Mesendoderm (in vitro differentiated cells): ENCODE data around the gene LRRTM1.
A peak's percentile ranks its signal among the peaks of the same experiment; 100 is the strongest.

Experiments
- DNase-seq: peaks from one replicate; pipeline ENCODE4 v3.0.0; 2013
- H2AK5ac ChIP-seq: 2 replicates; pipeline ENCODE4 v1.6.1; 2013; ENCODE audit warnings: low read length, inconsistent platforms
- H2BK120ac ChIP-seq: 2 replicates; pipeline ENCODE4 v1.6.1; 2013; ENCODE audit warnings: low read depth, mild to moderate bottlenecking, low read length, moderate library complexity, mixed read lengths
- H2BK15ac ChIP-seq: replicated peaks from 2 replicates; pipeline ENCODE4 v1.6.1; 2013; ENCODE audit warnings: low read depth, mild to moderate bottlenecking, moderate library complexity
- H2BK5ac ChIP-seq: 2 replicates; pipeline ENCODE4 v1.6.1; 2013; ENCODE audit warnings: low read length, inconsistent platforms
- H3K18ac ChIP-seq: 2 replicates; pipeline ENCODE4 v1.6.1; 2013; ENCODE audit warnings: mild to moderate bottlenecking, low read length, mixed read lengths
- H3K23ac ChIP-seq: one replicate; pipeline ENCODE4 v1.6.1; 2013; ENCODE audit warnings: low read length
- H3K27ac ChIP-seq: 2 replicates; pipeline ENCODE4 v1.5.1; 2013; ENCODE audit warnings: low read depth, mild to moderate bottlenecking, inconsistent platforms, low read length, moderate library complexity
- H3K27me3 ChIP-seq: 2 replicates; pipeline ENCODE4 v1.6.1; 2013; ENCODE audit warnings: low read length, control low read depth, mild to moderate bottlenecking, inconsistent platforms; ENCODE audit not compliant: insufficient read depth, poor library complexity
- H3K36me3 ChIP-seq: 2 replicates; pipeline ENCODE4 v1.6.1; 2013; ENCODE audit warnings: low read length, inconsistent platforms; ENCODE audit not compliant: control insufficient read depth, insufficient read depth
- H3K4ac ChIP-seq: one replicate; pipeline ENCODE4 v1.6.1; 2013; ENCODE audit warnings: low read depth, mild to moderate bottlenecking, low read length, moderate library complexity
- H3K4me1 ChIP-seq: 2 replicates; pipeline ENCODE4 v1.6.1; 2013; ENCODE audit warnings: low read depth, low read length, inconsistent platforms; ENCODE audit not compliant: control insufficient read depth
- H3K4me2 ChIP-seq: 2 replicates; pipeline ENCODE4 v1.6.1; 2013; ENCODE audit warnings: low read length
- H3K4me3 ChIP-seq: 2 replicates; pipeline ENCODE4 v1.5.1; 2013; ENCODE audit warnings: mild to moderate bottlenecking, low read length
- H3K56ac ChIP-seq: one replicate; pipeline ENCODE4 v1.6.1; 2013; ENCODE audit warnings: low read length
- H3K79me1 ChIP-seq: 2 replicates; pipeline ENCODE4 v1.6.1; 2013; ENCODE audit warnings: low read length, inconsistent platforms
- H3K79me2 ChIP-seq: 2 replicates; pipeline ENCODE4 v1.6.1; 2013; ENCODE audit warnings: mild to moderate bottlenecking, low read length; ENCODE audit not compliant: control insufficient read depth, insufficient read depth
- H3K9ac ChIP-seq: 2 replicates; pipeline ENCODE4 v1.6.1; 2013; ENCODE audit warnings: low read length, inconsistent platforms
- H4K5ac ChIP-seq: one replicate; pipeline ENCODE4 v1.6.1; 2013; ENCODE audit warnings: low read length
- H4K8ac ChIP-seq: one replicate; pipeline ENCODE4 v1.6.1; 2013; ENCODE audit warnings: low read depth, mild to moderate bottlenecking, control low read depth, low read length, moderate library complexity
- WGBS: extraction: QIAGEN DNeasy Blood & Tissue Kit; methylation state at CpG from one replicate; pipeline ENCODE4 v1.1.7; 2013; ENCODE audit warnings: low lambda C conversion rate, missing lambda C conversion rate; ENCODE audit not compliant: insufficient coverage; ENCODE audit errors: extremely low coverage; 5-methylcytosine and 5-hydroxymethylcytosine counted together

Gene LRRTM1

DNA sequence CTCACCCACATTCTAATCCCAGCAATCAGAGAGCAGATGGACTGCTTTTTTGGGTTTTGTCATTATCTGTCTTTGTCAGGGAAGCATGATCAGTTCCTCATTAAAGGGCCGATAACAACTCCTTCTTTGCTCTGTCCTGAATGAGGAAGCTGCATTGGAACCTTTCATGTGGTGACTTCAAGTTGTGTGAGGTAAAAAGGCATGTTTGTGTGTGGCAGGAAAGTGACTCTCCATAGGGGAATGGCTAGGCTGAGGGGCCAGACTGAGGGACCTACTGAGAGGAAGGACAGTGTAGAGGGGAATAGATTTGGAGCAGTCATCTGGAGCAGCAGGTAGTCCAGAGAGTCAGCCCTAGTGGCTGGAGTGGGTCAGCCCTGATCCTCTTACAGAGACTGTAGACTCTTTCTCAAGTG is 23.6 kb upstream of the LRRTM1 start:
- Histone ChIP-seq H3K4me2 (no peak overlapping the region), H2BK5ac (peak overlapping the region; percentile 2), H2BK120ac (no peak overlapping the region), H3K9ac (no peak overlapping the region), H2AK5ac (no peak overlapping the region), H3K79me1 (no peaks in the 10 kb centered on the region), H3K18ac (peak overlapping the region; percentile 47), H3K27ac (no peak overlapping the region), H3K27me3 (no peaks in the 10 kb centered on the region), H3K79me2 (no peaks in the 10 kb centered on the region), H4K8ac (no peak overlapping the region), H3K4me3 (no peak overlapping the region), H4K5ac (no peak overlapping the region), H3K36me3 (no peaks in the 10 kb centered on the region), H3K56ac (peak overlapping the region; percentile 17), H3K23ac (no peak overlapping the region), H2BK15ac (no peak overlapping the region), H3K4ac (peak overlapping the region; percentile 57), H3K4me1 (peaks cover 13% of the 10 kb centered on the region)
- WGBS, result no CpG with 5 or more reads among the region's 1 CpG
- peak; percentile 68 for DNase-seq

DNA sequence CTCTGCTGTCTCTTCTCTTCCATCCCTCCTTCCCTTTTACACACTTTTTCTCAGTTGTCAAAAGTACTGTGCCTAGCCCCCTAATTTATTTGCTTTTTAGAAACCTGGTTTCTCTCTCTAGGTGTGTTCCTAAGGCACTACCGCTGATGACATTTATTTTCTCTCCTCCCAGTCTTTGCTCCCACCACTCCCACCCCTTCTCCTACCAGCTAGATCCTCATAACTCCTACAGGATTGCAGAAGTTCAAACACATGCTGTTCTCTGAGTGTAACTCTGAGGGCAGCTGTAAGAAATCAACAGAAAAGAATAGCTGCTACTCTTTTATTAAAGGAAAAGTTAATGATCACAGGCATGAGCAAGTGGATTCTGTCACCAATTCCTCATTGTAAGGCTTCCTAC is 22.3 kb upstream of the LRRTM1 start:
- Histone ChIP-seq H3K79me2 (no peaks in the 10 kb centered on the region), H3K9ac (peak overlapping the region; percentile 35), H4K5ac (no peak overlapping the region)

DNA sequence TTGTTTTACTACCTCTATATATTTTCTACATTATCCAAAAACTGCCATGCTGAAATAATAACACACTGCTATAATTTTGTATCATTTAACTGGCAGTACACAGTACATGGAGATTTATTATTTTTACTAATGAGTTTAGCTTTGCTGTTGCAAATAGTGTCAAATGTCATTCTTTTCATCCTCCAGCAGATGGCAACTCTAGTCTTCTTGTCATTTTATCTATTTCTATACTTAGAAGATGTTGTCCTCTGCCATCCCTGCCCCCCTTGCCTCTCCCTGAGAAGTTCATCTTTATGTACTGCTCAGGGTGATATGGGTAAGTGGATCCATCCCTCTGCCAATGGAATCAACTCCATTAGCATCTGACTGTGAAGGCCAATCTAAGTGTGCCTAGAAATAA is 21.7 kb upstream of the LRRTM1 start:
- H2AK5ac ChIP-seq, result no peak overlapping the region
- no peak overlapping the region for H4K5ac ChIP-seq
- H3K27me3 ChIP-seq, result no peaks in the 10 kb centered on the region
- no peak overlapping the region for H3K4ac ChIP-seq
- H3K4me3 ChIP-seq, result no peak overlapping the region
- DNase-seq, result peak; percentile 70
- no peak overlapping the region for H4K8ac ChIP-seq
- H3K4me1 ChIP-seq, result peaks cover 16% of the 10 kb centered on the region
- H3K27ac ChIP-seq, result no peak overlapping the region
- no peak overlapping the region for H2BK5ac ChIP-seq
- no peak overlapping the region for H2BK15ac ChIP-seq
- no peaks in the 10 kb centered on the region for H3K36me3 ChIP-seq
- no peak overlapping the region for H3K4me2 ChIP-seq
- H3K18ac ChIP-seq, result no peak overlapping the region
- no peaks in the 10 kb centered on the region for H3K79me1 ChIP-seq
- no peak overlapping the region for H2BK120ac ChIP-seq
- H3K23ac ChIP-seq, result no peak overlapping the region
- H3K56ac ChIP-seq, result no peak overlapping the region
- H3K9ac ChIP-seq, result no peak overlapping the region
- H3K79me2 ChIP-seq, result no peaks in the 10 kb centered on the region

More for the DNA sequence above, 22.3 kb upstream of the LRRTM1 start:
- Histone ChIP-seq H3K4me3 (no peak overlapping the region), H3K27me3 (no peaks in the 10 kb centered on the region), H3K79me1 (no peaks in the 10 kb centered on the region), H3K4me1 (peaks cover 16% of the 10 kb centered on the region), H3K56ac (peak overlapping the region; percentile 59), H3K36me3 (no peaks in the 10 kb centered on the region), H2BK120ac (no peak overlapping the region), H3K23ac (no peak overlapping the region), H3K4ac (no peak overlapping the region), H3K4me2 (no peak overlapping the region), H2BK5ac (peak overlapping the region; percentile 52), H2BK15ac (no peak overlapping the region), H3K18ac (no peak overlapping the region), H4K8ac (no peak overlapping the region), H2AK5ac (no peak overlapping the region), H3K27ac (no peak overlapping the region)
- DNase-seq, result no peak
- WGBS, result no CpG with 5 or more reads among the region's 1 CpG

DNA sequence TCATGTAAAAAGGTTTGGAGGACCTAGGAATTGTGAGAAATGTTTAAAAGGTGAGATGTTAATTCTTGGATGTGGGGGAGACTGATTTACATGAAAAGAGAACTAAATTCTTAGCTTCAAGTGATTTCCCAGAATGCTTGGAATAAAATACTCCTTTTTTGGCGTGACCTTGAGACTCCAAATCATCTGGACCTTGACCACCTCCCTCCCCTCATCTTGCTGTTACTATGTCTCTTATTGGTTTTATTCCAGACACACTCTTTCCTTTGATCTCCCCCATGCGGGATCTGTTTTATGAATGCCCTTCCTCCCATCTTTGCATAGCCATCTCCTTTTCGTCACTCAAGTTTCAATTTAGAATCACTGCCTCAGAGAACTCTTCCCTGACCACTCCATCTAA is 20.0 kb upstream of the LRRTM1 start:
- Histone ChIP-seq H3K23ac (no peak overlapping the region), H3K36me3 (no peaks in the 10 kb centered on the region), H3K9ac (no peak overlapping the region), H3K56ac (no peak overlapping the region), H3K4me2 (no peak overlapping the region), H4K5ac (no peak overlapping the region), H4K8ac (no peak overlapping the region), H2BK5ac (no peak overlapping the region), H3K18ac (no peak overlapping the region), H3K4ac (no peak overlapping the region), H3K27ac (no peak overlapping the region), H3K79me2 (no peaks in the 10 kb centered on the region), H3K27me3 (no peaks in the 10 kb centered on the region), H3K4me3 (no peak overlapping the region), H3K4me1 (peaks cover 14% of the 10 kb centered on the region), H2AK5ac (no peak overlapping the region), H2BK120ac (no peak overlapping the region), H2BK15ac (no peak overlapping the region), H3K79me1 (no peaks in the 10 kb centered on the region)
- WGBS, result no CpG with 5 or more reads among the region's 3 CpGs
- DNase-seq, result no peak

DNA sequence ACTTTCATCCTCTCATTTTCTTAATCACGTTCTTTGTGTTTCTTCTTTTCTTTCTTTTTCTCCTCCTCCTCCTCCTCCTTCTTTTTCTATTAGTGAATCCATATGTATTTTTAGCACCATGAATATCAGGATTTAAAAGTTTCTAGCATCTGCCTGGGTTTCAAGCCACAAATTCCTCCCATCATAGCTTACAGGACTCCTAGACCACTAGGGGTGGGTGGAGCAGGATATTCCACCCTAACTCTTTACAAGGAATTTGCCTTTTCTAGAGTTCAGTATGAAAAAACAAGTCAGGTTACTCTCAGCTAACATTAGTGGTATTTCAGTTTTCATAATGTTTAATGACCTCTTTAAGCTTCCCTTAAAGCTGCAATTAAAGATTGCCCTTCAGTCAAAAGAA is 19.1 kb upstream of the LRRTM1 start:
- Histone ChIP-seq H2BK120ac (no peak overlapping the region), H3K4me2 (no peak overlapping the region), H2AK5ac (no peak overlapping the region), H4K5ac (no peak overlapping the region), H3K18ac (no peak overlapping the region), H3K79me2 (no peaks in the 10 kb centered on the region), H3K27me3 (no peaks in the 10 kb centered on the region), H2BK5ac (no peak overlapping the region), H3K4me3 (no peak overlapping the region), H3K9ac (no peak overlapping the region), H3K4ac (no peak overlapping the region), H3K27ac (no peak overlapping the region), H3K4me1 (peaks cover 14% of the 10 kb centered on the region), H3K23ac (no peak overlapping the region), H3K79me1 (no peaks in the 10 kb centered on the region), H2BK15ac (no peak overlapping the region), H4K8ac (no peak overlapping the region), H3K56ac (no peak overlapping the region), H3K36me3 (no peaks in the 10 kb centered on the region)
- DNase-seq, result no peak
- no CpG with 5 or more reads among the region's 1 CpG for WGBS

DNA sequence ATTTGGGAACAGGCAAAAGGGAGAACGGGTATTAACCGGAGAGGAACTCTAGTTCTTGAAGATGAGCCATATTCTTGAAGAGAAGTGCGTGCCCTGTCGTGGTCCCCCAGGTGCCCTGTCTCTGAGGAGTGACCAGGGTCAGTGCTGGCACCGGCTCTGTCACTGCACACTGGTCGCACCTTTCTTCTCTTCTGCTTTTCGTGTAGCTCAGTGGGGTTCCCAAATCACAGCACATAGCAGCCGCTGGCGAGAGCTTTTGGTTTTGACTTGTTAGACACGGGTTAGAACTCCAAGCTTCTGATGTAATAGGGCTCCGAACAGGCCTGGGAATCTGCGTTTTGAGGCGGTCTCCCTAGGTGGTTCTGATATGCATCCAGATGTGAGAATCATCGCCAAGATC is 18.4 kb upstream of the LRRTM1 start:
- no peaks in the 10 kb centered on the region for H3K36me3 ChIP-seq
- WGBS, result no CpG with 5 or more reads among the region's 14 CpGs
- no peaks in the 10 kb centered on the region for H3K79me2 ChIP-seq
- H3K4me2 ChIP-seq, result no peak overlapping the region
- DNase-seq, result no peak
- H3K4me1 ChIP-seq, result peaks cover 13% of the 10 kb centered on the region
- no peak overlapping the region for H3K18ac ChIP-seq
- H2BK120ac ChIP-seq, result no peak overlapping the region
- H3K56ac ChIP-seq, result peak overlapping the region; percentile 44
- no peak overlapping the region for H2BK15ac ChIP-seq
- H3K27ac ChIP-seq, result no peak overlapping the region
- H3K4ac ChIP-seq, result no peak overlapping the region
- no peak overlapping the region for H3K23ac ChIP-seq
- no peaks in the 10 kb centered on the region for H3K79me1 ChIP-seq
- no peak overlapping the region for H2BK5ac ChIP-seq
- H3K27me3 ChIP-seq, result no peaks in the 10 kb centered on the region
- H4K5ac ChIP-seq, result no peak overlapping the region
- no peak overlapping the region for H3K4me3 ChIP-seq
- H2AK5ac ChIP-seq, result no peak overlapping the region
- no peak overlapping the region for H4K8ac ChIP-seq
- H3K9ac ChIP-seq, result no peak overlapping the region
